HEK293T (cell line): ENCODE results near the gene CACNB3.
"Not testable (repeated sequence)": the region's sequence is repeated elsewhere in the genome, so short reads cannot be mapped to it uniquely, and the experiment has no call there.

Experiments used
- CTCF ChIA-PET: fragments of 350-600 bp; formaldehyde crosslinking; extraction: SDS; loops from one replicate; lab custom pipeline; 2021; ENCODE audit warnings: antibody characterized with exemption, inconsistent platforms; lab: Yijun Ruan, JAX
- POLR2A ChIA-PET: fragments of 350-600 bp; formaldehyde crosslinking; extraction: SDS; loops from one replicate; lab custom pipeline; 2020; ENCODE audit warnings: antibody characterized with exemption, inconsistent platforms; lab: Yijun Ruan, JAX
- DNase-seq: peaks from one replicate; pipeline ENCODE4 v3.0.0; 2012; ENCODE audit warnings: mixed read lengths; ENCODE audit errors: extremely low spot score
- ARNT ChIP-seq: fragments of 450-650 bp; IDR thresholded peaks from 2 replicates; pipeline ENCODE4 v1.6.1; 2017; ENCODE audit warnings: mild to moderate bottlenecking
- BHLHE40 ChIP-seq: fragments of 450-650 bp; IDR thresholded peaks from 2 replicates; pipeline ENCODE4 v1.6.1; 2016; ENCODE audit warnings: mild to moderate bottlenecking, moderate library complexity, borderline replicate concordance
- CTBP1 ChIP-seq: fragments of 450-650 bp; IDR thresholded peaks from 2 replicates; pipeline ENCODE4 v1.6.1; 2016; ENCODE audit warnings: borderline replicate concordance
- ELF4 ChIP-seq: fragments of 450-650 bp; IDR thresholded peaks from 2 replicates; pipeline ENCODE4 v1.6.1; 2017; ENCODE audit warnings: antibody characterized with exemption
- FOXA1 ChIP-seq: fragments of 450-650 bp; IDR thresholded peaks from 2 replicates; pipeline ENCODE4 v1.6.1; 2016; ENCODE audit warnings: mild to moderate bottlenecking
- FOXK2 ChIP-seq: fragments of 450-650 bp; IDR thresholded peaks from 2 replicates; pipeline ENCODE4 v1.6.1; 2016; ENCODE audit warnings: mild to moderate bottlenecking
- FOXM1 ChIP-seq: fragments of 450-650 bp; IDR thresholded peaks from 2 replicates; pipeline ENCODE4 v1.6.1; 2017; ENCODE audit warnings: mild to moderate bottlenecking, borderline replicate concordance
- HDGF ChIP-seq: fragments of 450-650 bp; IDR thresholded peaks from 2 replicates; pipeline ENCODE4 v1.6.1; 2017; ENCODE audit warnings: antibody characterized with exemption, borderline replicate concordance
- L3MBTL2 ChIP-seq: fragments of 450-650 bp; conservative IDR thresholded peaks from 2 replicates; pipeline ENCODE4 v1.6.1; 2016; ENCODE audit warnings: mild to moderate bottlenecking
- LEF1 ChIP-seq: fragments of 450-650 bp; IDR thresholded peaks from 2 replicates; pipeline ENCODE4 v1.6.1; 2017; ENCODE audit warnings: mild to moderate bottlenecking, borderline replicate concordance
- NFRKB ChIP-seq: fragments of 450-650 bp; IDR thresholded peaks from 2 replicates; pipeline ENCODE4 v1.6.1; 2016; ENCODE audit warnings: mild to moderate bottlenecking, moderate library complexity
- PKNOX1 ChIP-seq: fragments of 450-650 bp; IDR thresholded peaks from 2 replicates; pipeline ENCODE4 v1.6.1; 2016
- SP1 ChIP-seq: fragments of 450-650 bp; IDR thresholded peaks from 2 replicates; pipeline ENCODE4 v1.6.1; 2017
- SUZ12 ChIP-seq: fragments of 450-650 bp; IDR thresholded peaks from 2 replicates; pipeline ENCODE4 v1.6.1; 2016; ENCODE audit warnings: mild to moderate bottlenecking
- TARDBP ChIP-seq: fragments of 450-650 bp; IDR thresholded peaks from 2 replicates; pipeline ENCODE4 v1.6.1; 2016
- ZNF384 ChIP-seq: fragments of 450-650 bp; IDR thresholded peaks from 2 replicates; pipeline ENCODE4 v1.6.1; 2016

The CACNB3 gene

DNA sequence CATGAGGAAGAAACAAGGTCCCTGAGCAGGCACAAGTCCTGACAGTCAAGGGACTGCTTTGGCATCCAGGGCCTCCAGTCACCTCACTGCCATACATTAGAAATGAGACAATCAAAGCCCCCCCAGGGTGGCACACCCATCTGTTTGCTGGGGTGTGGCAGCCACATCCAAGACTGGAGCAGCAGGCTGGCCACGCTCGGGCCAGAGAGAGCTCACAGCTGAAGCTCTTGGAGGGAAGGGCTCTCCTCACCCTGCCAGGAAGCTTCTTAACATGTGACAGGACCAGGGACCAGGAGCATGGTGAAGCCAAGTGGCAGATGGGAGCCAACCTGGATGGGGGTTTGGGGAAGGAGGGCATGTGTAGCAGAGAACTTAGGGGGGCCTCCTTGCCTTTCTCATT is 10.0 kb downstream of the CACNB3 start:
- ChIA-PET POLR2A (interaction anchor here (1.2 to 3.1 kb wide), 2 partner anchors 12 to 22 kb away, joined by 3 to 14 read pairs; no protein-coding TSS in a partner anchor), CTCF (no interaction called here)
- no peak for TF ChIP-seq ARNT
- no peak for TF ChIP-seq BHLHE40
- TF ChIP-seq SUZ12: no peak
- TF ChIP-seq ZNF384: no peak
- TF ChIP-seq SP1: no peak
- no peak for TF ChIP-seq PKNOX1
- TF ChIP-seq ELF4: no peak
- TF ChIP-seq NFRKB: no peak
- no peak for TF ChIP-seq CTBP1
- no peak for TF ChIP-seq FOXA1
- TF ChIP-seq TARDBP: no peak
- TF ChIP-seq LEF1: no peak
- TF ChIP-seq FOXK2: no peak
- TF ChIP-seq FOXM1: no peak
- TF ChIP-seq L3MBTL2: no peak
- DNase-seq: no peak

DNA sequence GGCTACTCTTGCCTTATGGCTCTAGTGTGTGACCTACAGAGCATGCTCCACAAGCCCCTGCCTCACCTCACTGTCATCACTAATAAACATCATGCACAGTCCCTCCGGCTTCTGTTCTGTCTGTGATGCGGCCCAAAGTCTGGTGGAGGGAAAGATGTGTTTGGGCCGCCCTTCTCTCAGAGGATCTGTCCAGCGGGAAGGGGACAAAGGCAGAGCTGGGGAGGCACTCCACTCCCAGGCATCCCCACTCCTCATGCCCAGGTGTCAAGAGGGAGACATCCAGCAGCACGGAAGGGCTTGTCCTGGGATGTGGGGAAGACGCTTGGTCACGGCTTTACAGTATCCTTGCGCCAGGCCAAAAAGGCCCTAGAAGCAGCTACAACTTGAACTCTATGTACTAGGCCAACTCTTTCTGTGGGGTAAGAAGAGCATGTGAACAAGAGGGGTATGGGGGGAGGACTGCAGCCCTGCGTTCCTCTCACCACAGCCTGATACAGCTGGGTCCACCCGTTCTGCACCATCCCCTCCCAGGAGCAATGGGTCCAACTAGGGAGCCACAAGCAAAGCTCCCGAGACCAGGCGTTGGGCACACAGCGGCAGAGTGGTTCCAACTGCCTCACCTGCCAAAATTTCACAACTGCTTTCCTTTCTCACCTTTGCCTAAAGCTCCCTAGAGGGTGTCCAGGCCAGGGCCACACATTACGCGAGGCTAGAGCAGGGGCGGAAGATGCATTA is 10.7 kb downstream of the CACNB3 start:
- POLR2A ChIA-PET: interaction anchor here (1.1 to 3.1 kb wide), 2 partner anchors 9 to 13 kb away, joined by 4 to 14 read pairs; no protein-coding TSS in a partner anchor

DNA sequence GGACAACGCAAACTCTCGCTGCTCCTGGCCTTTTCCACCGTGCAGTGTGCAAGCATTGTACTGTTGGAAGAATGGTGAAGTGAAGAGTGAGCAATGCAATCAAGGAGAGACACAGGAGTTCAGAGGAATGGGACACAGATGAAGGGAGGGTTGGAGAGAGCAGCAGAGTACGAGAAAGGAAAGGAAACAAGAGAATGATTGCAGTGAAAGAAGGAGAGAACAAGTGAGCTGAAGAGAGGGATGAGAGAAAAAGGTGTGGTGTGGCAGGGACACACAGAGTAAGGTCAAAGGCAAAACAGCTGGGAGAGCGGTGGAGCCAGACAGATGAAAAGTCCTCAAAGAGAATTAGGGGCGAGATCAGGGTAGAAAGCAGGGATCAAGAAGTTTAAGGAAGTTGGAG is 13.0 kb downstream of the CACNB3 start:
- ChIA-PET POLR2A (interaction anchor here (1.2 kb wide), 1 partner anchor 12 kb away, joined by 3 read pairs; no protein-coding TSS in a partner anchor), CTCF (interaction anchor here (0.8 kb wide), 1 partner anchor 22 kb away, joined by 3 read pairs; no protein-coding TSS in a partner anchor)
- no peak for TF ChIP-seq LEF1
- no peak for TF ChIP-seq SP1
- no peak for TF ChIP-seq SUZ12
- no peak for TF ChIP-seq FOXK2
- TF ChIP-seq L3MBTL2: no peak
- no peak for TF ChIP-seq ARNT
- TF ChIP-seq HDGF: no peak
- no peak for TF ChIP-seq FOXA1
- no peak for TF ChIP-seq FOXM1
- no peak for TF ChIP-seq NFRKB
- no peak for TF ChIP-seq CTBP1
- TF ChIP-seq TARDBP: no peak
- TF ChIP-seq ZNF384: no peak
- TF ChIP-seq ELF4: no peak
- TF ChIP-seq BHLHE40: no peak
- no peak for TF ChIP-seq PKNOX1
- DNase-seq: no peak

More for the DNA sequence above, 10.7 kb downstream of the CACNB3 start:
- CTCF ChIA-PET: interaction anchor here (0.5 kb wide), 1 partner anchor 134 kb away, joined by 3 read pairs; no protein-coding TSS in a partner anchor
- TF ChIP-seq SP1: no peak
- no peak for DNase-seq

DNA sequence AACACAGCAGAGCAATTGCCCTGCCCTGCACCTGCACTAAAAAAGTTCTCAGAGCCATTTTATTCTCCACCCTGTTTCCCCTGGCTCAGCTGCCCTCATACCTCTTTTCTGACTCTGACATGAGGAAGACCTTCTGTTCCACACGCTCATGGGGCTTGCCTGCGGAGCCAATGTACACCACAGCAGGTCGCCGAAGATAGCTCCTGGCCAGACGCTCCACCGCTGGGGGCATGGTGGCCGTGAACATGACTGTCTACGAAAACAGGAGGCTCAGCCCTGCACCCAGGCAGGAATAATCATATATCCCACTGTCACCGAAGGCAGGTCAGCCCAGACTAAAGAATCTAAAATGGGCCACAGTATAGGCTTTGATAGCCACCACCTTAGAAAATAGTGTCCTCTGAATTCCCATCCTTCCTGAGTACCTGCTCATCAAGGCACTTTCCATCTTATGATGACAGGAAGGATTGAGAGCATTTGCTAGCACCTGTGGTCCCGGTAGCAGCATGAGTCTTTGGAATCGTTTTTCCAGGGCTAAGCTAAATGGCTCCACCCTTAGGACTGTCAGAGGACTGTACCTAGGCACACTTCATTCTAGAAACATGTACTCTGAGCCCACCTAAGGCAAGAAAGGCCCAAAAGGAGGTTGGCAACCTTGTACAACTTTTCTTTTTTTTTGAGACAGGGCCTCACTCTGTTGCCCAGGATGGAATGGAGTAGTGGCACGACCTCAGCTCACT is 14.2 kb downstream of the CACNB3 start:
- ChIA-PET CTCF (no interaction called here), POLR2A (interaction anchor here (1.0 to 1.2 kb wide), 2 partner anchors 13 to 17 kb away, joined by 3 read pairs; no protein-coding TSS in a partner anchor)
- no peak for TF ChIP-seq HDGF
- no peak for TF ChIP-seq ARNT
- TF ChIP-seq CTBP1: no peak
- TF ChIP-seq FOXK2: no peak
- TF ChIP-seq SUZ12: no peak
- TF ChIP-seq L3MBTL2: no peak
- no peak for TF ChIP-seq ELF4
- no peak for TF ChIP-seq ZNF384
- DNase-seq: no peak

- no peak for DNase-seq
- TF ChIP-seq BHLHE40: no peak
- TF ChIP-seq HDGF: no peak
- TF ChIP-seq NFRKB: no peak
- no peak for TF ChIP-seq SUZ12
- no peak for TF ChIP-seq CTBP1
- no peak for TF ChIP-seq FOXK2
- TF ChIP-seq TARDBP: no peak
- ChIA-PET CTCF (no interaction called here), POLR2A (no interaction called here)
These were observed 19.8 kb downstream of the CACNB3 start for GRCh38 chr12:48838048-48838447.

- DNase-seq, CTCF ChIA-PET, POLR2A ChIA-PET: not testable (repeated sequence)
These were observed 23.7 kb downstream of the CACNB3 start for GRCh38 chr12:48842021-48842420.
